SK-N-SH treated with all-trans-retinoic acid at 6 μM for 48 hours (cell line): ENCODE data around the gene CBX1.

ENCODE experiments used
- ATAC-seq: fragments of 200-7000 bp; cut with Tn5 transposase; 3 replicates; pipeline ENCODE4 v1.9.1; 2020; ENCODE audit warnings: mild to moderate bottlenecking, moderate library complexity
- ARNTL ChIP-seq: fragments of 450-650 bp; formaldehyde crosslinking; IDR thresholded peaks from 2 replicates; pipeline ENCODE4 v1.5.0; 2020; ENCODE audit warnings: low read depth, mild to moderate bottlenecking, moderate library complexity, borderline replicate concordance
- BACH2 ChIP-seq: fragments of 250-450 bp; sonication (Bioruptor Pico); IDR thresholded peaks from 2 replicates; pipeline ENCODE4 v1.9.0; 2021; ENCODE audit warnings: mild to moderate bottlenecking, borderline replicate concordance
- CSDC2 ChIP-seq: fragments of 250-450 bp; sonication (Bioruptor Pico); IDR thresholded peaks from 2 replicates; pipeline ENCODE4 v1.5.0; 2020; ENCODE audit warnings: mild to moderate bottlenecking, moderate library complexity
- GLIS3 ChIP-seq: fragments of 250-450 bp; sonication (Bioruptor Pico); IDR thresholded peaks from 2 replicates; pipeline ENCODE4 v1.5.0; 2020; ENCODE audit warnings: mild to moderate bottlenecking, moderate library complexity
- ISL1 ChIP-seq: fragments of 250-450 bp; sonication (Bioruptor Pico); IDR thresholded peaks from 2 replicates; pipeline ENCODE4 v2.1.2; 2022; ENCODE audit warnings: mild to moderate bottlenecking, moderate library complexity
- OSR1 ChIP-seq: fragments of 250-450 bp; sonication (Bioruptor Pico); IDR thresholded peaks from 2 replicates; pipeline ENCODE4 v1.8.0; 2022; ENCODE audit warnings: moderate library complexity, mild to moderate bottlenecking, inconsistent platforms
- SNAI2 ChIP-seq: fragments of 250-450 bp; sonication (Bioruptor Pico); IDR thresholded peaks from 2 replicates; pipeline ENCODE4 v1.5.0; 2020; ENCODE audit warnings: mild to moderate bottlenecking, moderate library complexity
- TCF4 ChIP-seq: fragments of 250-450 bp; sonication (Bioruptor Pico); IDR thresholded peaks from 2 replicates; pipeline ENCODE4 v1.8.0; 2021; ENCODE audit warnings: mild to moderate bottlenecking, moderate library complexity, borderline replicate concordance
- TOX ChIP-seq: fragments of 250-450 bp; sonication (Bioruptor Pico); IDR thresholded peaks from 2 replicates; pipeline ENCODE4 v1.8.0; 2021; ENCODE audit warnings: mild to moderate bottlenecking, moderate library complexity, borderline replicate concordance
- ZFP3 ChIP-seq: fragments of 250-450 bp; sonication (Bioruptor Pico); IDR thresholded peaks from 2 replicates; pipeline ENCODE4 v1.5.0; 2020; ENCODE audit warnings: mild to moderate bottlenecking, moderate library complexity
- ZFP30 ChIP-seq: fragments of 450-650 bp; formaldehyde crosslinking; IDR thresholded peaks from 2 replicates; pipeline ENCODE4 v1.5.0; 2022; ENCODE audit warnings: mild to moderate bottlenecking, moderate library complexity
- ZNF565 ChIP-seq: fragments of 450-650 bp; formaldehyde crosslinking; conservative IDR thresholded peaks from 2 replicates; pipeline ENCODE4 v1.5.0; 2020; ENCODE audit warnings: low read depth, mild to moderate bottlenecking, moderate library complexity
- ZNF70 ChIP-seq: fragments of 450-650 bp; formaldehyde crosslinking; IDR thresholded peaks from 2 replicates; pipeline ENCODE4 v1.5.0; 2020; ENCODE audit warnings: mild to moderate bottlenecking, moderate library complexity
- ZNF8 ChIP-seq: fragments of 450-650 bp; formaldehyde crosslinking; IDR thresholded peaks from 2 replicates; pipeline ENCODE4 v1.5.0; 2020; ENCODE audit warnings: mild to moderate bottlenecking, moderate library complexity
- TF ChIP-seq, protein P1 (sequence below): fragments of 250-450 bp; sonication (Bioruptor Pico); IDR thresholded peaks from 2 replicates; pipeline ENCODE4 v1.5.0; 2020; ENCODE audit warnings: mild to moderate bottlenecking, moderate library complexity
- TF ChIP-seq, protein P2 (sequence below): fragments of 250-450 bp; sonication (Bioruptor Pico); IDR thresholded peaks from 2 replicates; pipeline ENCODE4 v1.5.1; 2021; ENCODE audit warnings: mild to moderate bottlenecking, moderate library complexity
- TF ChIP-seq, protein P3 (sequence below): fragments of 250-450 bp; sonication (Bioruptor Pico); IDR thresholded peaks from 2 replicates; pipeline ENCODE4 v1.5.1; 2020; ENCODE audit warnings: low read depth, mild to moderate bottlenecking, moderate library complexity

Gene CBX1

DNA sequence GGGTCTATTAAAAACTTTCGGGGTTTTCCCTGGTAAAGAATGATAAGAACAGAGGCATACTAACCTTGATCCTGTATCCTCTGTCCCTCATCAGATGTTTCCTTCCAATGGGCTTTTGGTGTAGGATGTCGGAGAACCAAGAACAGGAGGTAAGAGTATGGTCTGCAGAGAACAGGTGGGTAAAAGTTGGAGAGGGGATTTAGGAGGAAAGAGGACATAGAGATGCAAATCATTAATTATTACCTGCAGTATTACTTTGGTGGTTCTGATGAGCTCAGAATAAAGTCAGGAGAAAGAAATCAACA is 10.6 kb upstream of the CBX1 start:
- ATAC-seq = no peak
- no peak for TF ChIP-seq BACH2
- TF ChIP-seq CSDC2 (CRISPR knock-in tag) = no peak
- TF ChIP-seq, protein P1, sequence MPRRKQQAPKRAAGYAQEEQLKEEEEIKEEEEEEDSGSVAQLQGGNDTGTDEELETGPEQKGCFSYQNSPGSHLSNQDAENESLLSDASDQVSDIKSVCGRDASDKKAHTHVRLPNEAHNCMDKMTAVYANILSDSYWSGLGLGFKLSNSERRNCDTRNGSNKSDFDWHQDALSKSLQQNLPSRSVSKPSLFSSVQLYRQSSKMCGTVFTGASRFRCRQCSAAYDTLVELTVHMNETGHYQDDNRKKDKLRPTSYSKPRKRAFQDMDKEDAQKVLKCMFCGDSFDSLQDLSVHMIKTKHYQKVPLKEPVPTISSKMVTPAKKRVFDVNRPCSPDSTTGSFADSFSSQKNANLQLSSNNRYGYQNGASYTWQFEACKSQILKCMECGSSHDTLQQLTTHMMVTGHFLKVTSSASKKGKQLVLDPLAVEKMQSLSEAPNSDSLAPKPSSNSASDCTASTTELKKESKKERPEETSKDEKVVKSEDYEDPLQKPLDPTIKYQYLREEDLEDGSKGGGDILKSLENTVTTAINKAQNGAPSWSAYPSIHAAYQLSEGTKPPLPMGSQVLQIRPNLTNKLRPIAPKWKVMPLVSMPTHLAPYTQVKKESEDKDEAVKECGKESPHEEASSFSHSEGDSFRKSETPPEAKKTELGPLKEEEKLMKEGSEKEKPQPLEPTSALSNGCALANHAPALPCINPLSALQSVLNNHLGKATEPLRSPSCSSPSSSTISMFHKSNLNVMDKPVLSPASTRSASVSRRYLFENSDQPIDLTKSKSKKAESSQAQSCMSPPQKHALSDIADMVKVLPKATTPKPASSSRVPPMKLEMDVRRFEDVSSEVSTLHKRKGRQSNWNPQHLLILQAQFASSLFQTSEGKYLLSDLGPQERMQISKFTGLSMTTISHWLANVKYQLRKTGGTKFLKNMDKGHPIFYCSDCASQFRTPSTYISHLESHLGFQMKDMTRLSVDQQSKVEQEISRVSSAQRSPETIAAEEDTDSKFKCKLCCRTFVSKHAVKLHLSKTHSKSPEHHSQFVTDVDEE (CRISPR knock-in tag) = no peak
- no peak for TF ChIP-seq ZNF565 (CRISPR knock-in tag)
- TF ChIP-seq ZNF70 (CRISPR knock-in tag) = no peak
- TF ChIP-seq ARNTL (CRISPR knock-in tag) = no peak
- TF ChIP-seq GLIS3 (CRISPR knock-in tag) = no peak
- TF ChIP-seq ZNF8 = no peak
- TF ChIP-seq SNAI2 (CRISPR knock-in tag) = no peak
- TF ChIP-seq, protein P2, sequence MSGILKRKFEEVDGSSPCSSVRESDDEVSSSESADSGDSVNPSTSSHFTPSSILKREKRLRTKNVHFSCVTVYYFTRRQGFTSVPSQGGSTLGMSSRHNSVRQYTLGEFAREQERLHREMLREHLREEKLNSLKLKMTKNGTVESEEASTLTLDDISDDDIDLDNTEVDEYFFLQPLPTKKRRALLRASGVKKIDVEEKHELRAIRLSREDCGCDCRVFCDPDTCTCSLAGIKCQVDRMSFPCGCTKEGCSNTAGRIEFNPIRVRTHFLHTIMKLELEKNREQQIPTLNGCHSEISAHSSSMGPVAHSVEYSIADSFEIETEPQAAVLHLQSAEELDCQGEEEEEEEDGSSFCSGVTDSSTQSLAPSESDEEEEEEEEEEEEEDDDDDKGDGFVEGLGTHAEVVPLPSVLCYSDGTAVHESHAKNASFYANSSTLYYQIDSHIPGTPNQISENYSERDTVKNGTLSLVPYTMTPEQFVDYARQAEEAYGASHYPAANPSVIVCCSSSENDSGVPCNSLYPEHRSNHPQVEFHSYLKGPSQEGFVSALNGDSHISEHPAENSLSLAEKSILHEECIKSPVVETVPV (CRISPR knock-in tag) = no peak
- no peak for TF ChIP-seq TCF4
- TF ChIP-seq, protein P3, sequence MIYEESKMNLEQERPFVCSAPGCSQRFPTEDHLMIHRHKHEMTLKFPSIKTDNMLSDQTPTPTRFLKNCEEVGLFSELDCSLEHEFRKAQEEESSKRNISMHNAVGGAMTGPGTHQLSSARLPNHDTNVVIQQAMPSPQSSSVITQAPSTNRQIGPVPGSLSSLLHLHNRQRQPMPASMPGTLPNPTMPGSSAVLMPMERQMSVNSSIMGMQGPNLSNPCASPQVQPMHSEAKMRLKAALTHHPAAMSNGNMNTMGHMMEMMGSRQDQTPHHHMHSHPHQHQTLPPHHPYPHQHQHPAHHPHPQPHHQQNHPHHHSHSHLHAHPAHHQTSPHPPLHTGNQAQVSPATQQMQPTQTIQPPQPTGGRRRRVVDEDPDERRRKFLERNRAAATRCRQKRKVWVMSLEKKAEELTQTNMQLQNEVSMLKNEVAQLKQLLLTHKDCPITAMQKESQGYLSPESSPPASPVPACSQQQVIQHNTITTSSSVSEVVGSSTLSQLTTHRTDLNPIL = no peak
- TF ChIP-seq OSR1 (CRISPR knock-in tag) = no peak

DNA sequence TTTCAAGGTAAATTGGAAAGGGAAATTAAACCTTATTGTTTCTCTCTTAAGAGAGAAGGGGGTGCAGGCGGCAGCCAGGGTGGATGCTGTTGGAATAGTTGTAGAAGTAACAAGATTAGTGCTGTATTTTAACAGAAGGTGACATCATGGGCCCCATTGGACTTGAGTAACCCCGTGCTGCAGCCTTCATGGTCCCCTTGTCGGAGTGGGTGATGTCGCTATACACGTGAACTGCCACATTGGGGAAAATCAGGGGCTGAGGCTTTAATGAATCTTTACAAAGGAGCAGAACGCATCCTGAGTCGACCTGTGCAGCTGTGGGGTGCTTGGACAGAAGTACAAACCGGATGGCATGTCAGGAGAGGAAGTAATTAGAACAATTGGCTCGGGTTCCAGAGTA is 9.5 kb upstream of the CBX1 start:
- ATAC-seq = no peak

DNA sequence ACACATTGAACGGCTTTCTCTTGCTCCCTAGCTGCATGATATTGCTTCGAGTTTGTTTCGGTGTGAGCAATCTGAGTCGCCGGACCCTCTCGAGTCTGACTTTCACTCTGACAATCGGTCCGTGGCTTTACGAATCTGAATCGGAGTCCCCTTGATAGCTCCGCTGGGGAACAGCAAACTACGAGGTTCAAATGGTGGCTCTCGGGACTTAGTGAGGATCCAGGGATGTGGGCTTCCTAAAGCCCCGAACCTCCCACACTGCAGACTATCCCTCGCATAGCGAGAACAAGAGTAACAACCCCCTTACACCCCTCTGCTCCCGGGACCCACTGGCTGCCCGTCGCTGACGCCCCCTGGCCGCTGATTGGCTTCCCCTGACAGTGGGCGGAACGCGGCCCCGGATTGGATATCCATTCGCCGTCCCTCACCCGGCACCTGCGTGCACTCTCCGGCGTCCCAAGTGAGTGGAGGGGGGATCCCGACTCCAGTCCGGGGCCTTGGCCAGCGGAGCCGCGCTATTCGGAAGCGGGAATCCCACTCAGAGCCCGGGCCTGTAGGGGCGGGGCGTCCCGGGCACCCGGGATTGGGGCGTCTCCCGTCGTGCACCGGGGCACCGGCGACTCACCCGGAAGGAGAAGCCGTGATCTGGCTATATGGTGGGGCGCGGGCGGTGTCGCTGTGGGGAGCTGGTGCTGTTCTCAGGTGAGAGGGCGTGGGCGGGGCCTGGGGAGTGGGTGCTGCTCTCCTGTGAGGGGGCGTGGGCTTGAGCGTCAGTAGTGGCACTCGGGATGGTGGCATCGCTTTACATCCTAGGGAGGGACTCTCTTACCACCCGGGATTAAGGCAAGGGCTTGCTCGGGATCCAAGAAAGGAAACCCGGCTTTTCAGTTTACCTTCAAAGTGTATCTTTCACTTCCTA is 6.1 kb upstream of the CBX1 start, which contains the start of gene SNX11:
Gene SNX11, plus strand, starts transcription at position 630 of the 919 bp plus-strand sequence. CDS start 4,278 bp downstream, outside the sequence.
- ATAC-seq = peak; percentile 99
- TF ChIP-seq OSR1 (CRISPR knock-in tag) = no peak
- TF ChIP-seq, protein P2 (CRISPR knock-in tag) = peak; percentile 58; the same call in 1 of the 2 replicates
- no peak for TF ChIP-seq ZFP30 (CRISPR knock-in tag)
- TF ChIP-seq, protein P1 (CRISPR knock-in tag) = peak; percentile 66; the same call in 1 of the 2 replicates
- no peak for TF ChIP-seq TCF4
- 0 out of 2 replicates have a peak, but pooled peaks have one; percentile 10 for TF ChIP-seq ZNF8

More for the DNA sequence above, 9.5 kb upstream of the CBX1 start:
- TF ChIP-seq ISL1 (CRISPR knock-in tag) = no peak
- TF ChIP-seq ZFP3 (CRISPR knock-in tag) = no peak
- TF ChIP-seq, protein P3 = no peak
- TF ChIP-seq TCF4 = no peak
- no peak for TF ChIP-seq BACH2
- TF ChIP-seq SNAI2 (CRISPR knock-in tag) = no peak
- TF ChIP-seq TOX (CRISPR knock-in tag) = no peak
- TF ChIP-seq, protein P2 (CRISPR knock-in tag) = no peak
- no peak for TF ChIP-seq OSR1 (CRISPR knock-in tag)
